ENCODE results near the gene CD22.

DNA sequence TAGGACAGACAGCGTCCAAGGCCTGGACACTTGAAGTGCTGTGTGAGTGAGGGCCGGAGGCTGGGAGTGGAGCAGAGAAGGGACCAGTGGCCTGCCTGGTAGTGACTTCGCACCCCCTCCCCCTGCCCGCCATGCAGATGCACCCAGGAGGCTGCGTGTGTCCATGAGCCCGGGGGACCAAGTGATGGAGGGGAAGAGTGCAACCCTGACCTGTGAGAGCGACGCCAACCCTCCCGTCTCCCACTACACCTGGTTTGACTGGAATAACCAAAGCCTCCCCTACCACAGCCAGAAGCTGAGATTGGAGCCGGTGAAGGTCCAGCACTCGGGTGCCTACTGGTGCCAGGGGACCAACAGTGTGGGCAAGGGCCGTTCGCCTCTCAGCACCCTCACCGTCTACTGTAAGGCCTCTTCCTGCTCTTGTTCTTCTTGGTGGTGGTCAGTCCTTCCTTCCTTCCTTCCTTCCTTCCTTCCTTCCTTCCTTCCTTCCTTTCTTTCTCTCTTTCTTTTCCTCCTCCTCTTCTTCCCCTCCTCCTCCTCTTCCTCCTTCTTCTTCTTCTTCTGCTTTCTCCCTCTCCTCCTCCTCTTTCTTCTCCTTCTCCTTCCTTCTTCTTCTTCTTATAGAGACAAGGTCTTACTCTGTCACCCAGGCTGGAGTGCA lies 12.7 kb downstream of the CD22 start:
- no peak for TF ChIP-seq POLR2A (IDR thresholded peaks at IDR 0.05)
- TF ChIP-seq POLR2AphosphoS5 (IDR thresholded peaks at IDR 0.05): no peak

All from upper lobe of left lung (tissue), 4 donors.